H1 (cell line): ENCODE data around the gene SHOX. TPM values are rescaled to one million over a fixed set of nuclear protein-coding genes. Genes with fewer than 3 reads are reported as not detected.

Source experiments
- CTCF ChIA-PET: fragments of 300-600 bp; sonication (Branson Sonifier 250); formaldehyde crosslinking; loops from one replicate; lab custom pipeline; 2021; ENCODE audit not compliant: partially characterized antibody; lab: Charles Lee
- POLR2A ChIA-PET: fragments of 300-600 bp; sonication (Branson Sonifier 250); formaldehyde crosslinking; loops from one replicate; lab custom pipeline; 2021; ENCODE audit warnings: inconsistent platforms; ENCODE audit not compliant: partially characterized antibody; lab: Charles Lee
- DNase-seq, 2 experiments: peaks; one replicate each; pipeline versions ENCODE4 v3.0.0 to v3.0.0-alpha.2; 2010 to 2022; ENCODE audit warnings: low spot score in 2 of 2, low read depth in 1 of 2, mixed read lengths in 1 of 2
- FAIRE-seq: peaks from 2 replicates; lab custom pipeline; 2011; peaks lifted over from hg19 to GRCh38; lab: Jason Lieb, UNC
- H2AFZ ChIP-seq: 2 replicates; pipeline ENCODE4 v1.8.1; 2012; ENCODE audit warnings: low read length, inconsistent platforms
- H2AK5ac ChIP-seq: 2 replicates; pipeline ENCODE4 v1.6.1; 2013; ENCODE audit warnings: low read depth, low read length
- H2BK120ac ChIP-seq: replicated peaks from 2 replicates; pipeline ENCODE3; 2013; ENCODE audit warnings: low read depth, low read length, inconsistent platforms
- H2BK12ac ChIP-seq: 2 replicates; pipeline ENCODE4 v1.6.1; 2013; ENCODE audit warnings: low read depth, low read length
- H2BK15ac ChIP-seq: 2 replicates; pipeline ENCODE4 v1.6.1; 2013; ENCODE audit warnings: low read length
- H2BK20ac ChIP-seq: 2 replicates; pipeline ENCODE4 v1.6.1; 2013; ENCODE audit warnings: low read length
- H2BK5ac ChIP-seq: 2 replicates; pipeline ENCODE4 v1.6.1; 2013; ENCODE audit warnings: low read depth, low read length
- H3K14ac ChIP-seq: 2 replicates; pipeline ENCODE4 v1.6.1; 2013; ENCODE audit warnings: inconsistent platforms; ENCODE audit not compliant: insufficient read length
- H3K18ac ChIP-seq: 2 replicates; pipeline ENCODE4 v1.6.1; 2013; ENCODE audit warnings: low read length; ENCODE audit errors: extremely low read depth
- H3K23ac ChIP-seq: 2 replicates; pipeline ENCODE4 v1.6.1; 2013; ENCODE audit warnings: inconsistent platforms; ENCODE audit not compliant: insufficient read length
- H3K23me2 ChIP-seq: 2 replicates; pipeline ENCODE4 v1.6.1; 2013; ENCODE audit warnings: low read depth, low read length
- H3K27ac ChIP-seq: 2 replicates; pipeline ENCODE4 v1.6.1; 2011; ENCODE audit warnings: low read depth, low read length, inconsistent platforms
- H3K27me3 ChIP-seq, 4 experiments: replicated peaks in 1 of 4; 1 replicate in 1 of 4; 2 replicates in 3 of 4; pipeline versions ENCODE4 v1.6.1 to v1.8.1; 2011 to 2013; ENCODE audit warnings: low read length in 3 of 4, mild to moderate bottlenecking in 3 of 4, inconsistent platforms in 2 of 4, mixed read lengths in 2 of 4, moderate library complexity in 1 of 4; ENCODE audit not compliant: control insufficient read depth in 3 of 4, insufficient read depth in 3 of 4; ENCODE audit errors: extremely low read depth in 1 of 4
- H3K36me3 ChIP-seq, 4 experiments: 2 replicates each; pipeline versions ENCODE4 v1.6.1 to v1.8.1; 2011 to 2013; ENCODE audit warnings: mild to moderate bottlenecking in 4 of 4, low read length in 3 of 4, moderate library complexity in 2 of 4, control low read depth in 1 of 4, inconsistent platforms in 1 of 4; ENCODE audit not compliant: insufficient read depth in 4 of 4, control insufficient read depth in 2 of 4
- H3K4ac ChIP-seq: replicated peaks from 2 replicates; pipeline ENCODE3; 2013; ENCODE audit warnings: low read length, low read depth, mixed read lengths, inconsistent platforms; ENCODE audit not compliant: insufficient read length
- H3K4me1 ChIP-seq, 4 experiments: replicated peaks in 1 of 4; 1 replicate in 1 of 4; 2 replicates in 3 of 4; pipeline versions ENCODE4 v1.6.1 to v1.8.1; 2011 to 2013; ENCODE audit warnings: low read length in 3 of 4, inconsistent platforms in 2 of 4, mixed read lengths in 1 of 4; ENCODE audit not compliant: insufficient read depth in 4 of 4, control insufficient read depth in 3 of 4
- H3K4me2 ChIP-seq, 2 experiments: 2 replicates each; pipeline versions ENCODE4 v1.6.1 to v1.8.1; 2011 to 2013; ENCODE audit warnings: low read depth in 2 of 2, low read length in 2 of 2, control low read depth in 1 of 2, inconsistent platforms in 1 of 2, mild to moderate bottlenecking in 1 of 2; ENCODE audit not compliant: insufficient read depth in 1 of 2
- H3K4me3 ChIP-seq, 4 experiments: fragments of 200-600, 300-600 bp in 1 of 4; sonication (generic), shearing (Covaris generic), sonication (Bioruptor Twin) in 1 of 4; 2 replicates each; pipeline versions ENCODE4 v1.5.1 to v1.8.1; 2011 to 2016; ENCODE audit warnings: low read length in 4 of 4, low read depth in 3 of 4, control low read depth in 2 of 4, inconsistent platforms in 2 of 4, mild to moderate bottlenecking in 2 of 4, mixed read lengths in 1 of 4, moderate library complexity in 1 of 4; ENCODE audit not compliant: insufficient read depth in 2 of 4; ENCODE audit errors: extremely low read depth in 1 of 4
- H3K56ac ChIP-seq: replicated peaks from 2 replicates; pipeline ENCODE3; 2013; ENCODE audit warnings: low read depth, mild to moderate bottlenecking, mixed read lengths, low read length, inconsistent platforms; ENCODE audit not compliant: insufficient read length
- H3K79me1 ChIP-seq: 2 replicates; pipeline ENCODE4 v1.6.1; 2013; ENCODE audit warnings: low read depth, low read length, control low read depth
- H3K79me2 ChIP-seq, 2 experiments: 2 replicates each; pipeline versions ENCODE4 v1.6.1 to v1.8.1; 2012 to 2013; ENCODE audit warnings: low read length in 2 of 2, mild to moderate bottlenecking in 2 of 2, inconsistent platforms in 1 of 2; ENCODE audit not compliant: insufficient read depth in 2 of 2, control insufficient read depth in 1 of 2
- H3K9ac ChIP-seq, 4 experiments: replicated peaks in 1 of 4; 1 replicate in 1 of 4; 2 replicates in 3 of 4; pipeline versions ENCODE4 v1.6.1 to v1.8.1; 2011 to 2013; ENCODE audit warnings: low read depth in 3 of 4, low read length in 3 of 4, control low read depth in 2 of 4, mild to moderate bottlenecking in 2 of 4, moderate library complexity in 2 of 4, inconsistent platforms in 1 of 4; ENCODE audit errors: extremely low read depth in 1 of 4
- H3K9me3 ChIP-seq, 2 experiments: 2 replicates each; pipeline versions ENCODE4 v1.6.1 to v1.8.1; 2012 to 2013; ENCODE audit warnings: mild to moderate bottlenecking in 2 of 2, moderate library complexity in 2 of 2, control low read depth in 1 of 2, inconsistent platforms in 1 of 2, low read depth in 1 of 2, low read length in 1 of 2, mixed read lengths in 1 of 2; ENCODE audit not compliant: insufficient read depth in 2 of 2
- H4K20me1 ChIP-seq, 2 experiments: replicated peaks in 1 of 2; 2 replicates each; pipeline versions ENCODE3 to v1.8.1; 2011 to 2013; ENCODE audit warnings: inconsistent platforms in 2 of 2, low read length in 2 of 2, mild to moderate bottlenecking in 1 of 2; ENCODE audit not compliant: insufficient read depth in 2 of 2, control insufficient read depth in 1 of 2
- H4K5ac ChIP-seq: 2 replicates; pipeline ENCODE4 v1.6.1; 2013; ENCODE audit warnings: low read length, low read depth, mixed read lengths, inconsistent platforms; ENCODE audit not compliant: insufficient read length
- H4K8ac ChIP-seq: 2 replicates; pipeline ENCODE4 v1.8.0; 2013; ENCODE audit warnings: mild to moderate bottlenecking, moderate library complexity, low read length, inconsistent platforms; ENCODE audit not compliant: insufficient read depth; ENCODE audit errors: extremely low read depth
- H4K91ac ChIP-seq: replicated peaks from 2 replicates; pipeline ENCODE3; 2013; ENCODE audit warnings: low read length, mixed read lengths, inconsistent platforms; ENCODE audit not compliant: insufficient read length
- BRCA1 ChIP-seq: IDR thresholded peaks from 2 replicates; pipeline ENCODE4 v1.6.1; 2012; ENCODE audit warnings: low read depth, low read length, improper control_type of control experiment
- JUND ChIP-seq: IDR thresholded peaks from 2 replicates; pipeline ENCODE4 v1.6.1; 2011; ENCODE audit warnings: mild to moderate bottlenecking, improper control_type of control experiment, low read length
- WGBS, 2 experiments: shearing (Covaris generic) in 1 of 2; methylation state at CpG; one replicate each; pipeline versions ENCODE4 v1.1.6 to v1.1.7; 2013 to 2015; ENCODE audit warnings: low lambda C conversion rate in 2 of 2, mixed read lengths in 2 of 2, inconsistent platforms in 1 of 2, low coverage in 1 of 2, missing lambda C conversion rate in 1 of 2; ENCODE audit not compliant: insufficient replicate concordance in 2 of 2, insufficient coverage in 1 of 2, insufficient read length in 1 of 2; ENCODE audit errors: extremely low coverage in 1 of 2, missing lambda C conversion rate in 1 of 2; 5-methylcytosine and 5-hydroxymethylcytosine counted together
- polyA plus RNA-seq, 7 experiments: library from polyadenylated mRNA; depleted of rRNA in 3 of 7; stranded (reverse) in 5 of 7; unstranded in 2 of 7; fragments of >200 nt in 5 of 7; fragments of 200-250 nt in 2 of 7; gene quantifications; 1 replicate in 5 of 7; 2 replicates in 1 of 7; 4 replicates in 1 of 7; pipeline versions ENCODE4 v1.2.1 to v1.2.3, GENCODE V29; 2011 to 2013; ENCODE audit warnings: missing spikeins in 2 of 7, mixed read lengths in 2 of 7
- total RNA-seq: library from RNA; stranded (reverse); fragmentation: NEBNext Ultra II Directional; extraction: Animal tissue kit (Norgen Biotek cat#: 25700); gene quantifications from 2 replicates; pipeline ENCODE4 v1.2.1, GENCODE V29; 2021

The SHOX gene
- total and polyA plus RNA-seq, 2 of the 8 experiments (the other 6 are each of a cell fraction or from before 2014, with no cell fraction given), result 0.05 to 0.15 TPM

GRCh38 chrX:585115-585808, 45.3 kb upstream of the SHOX start:
- FAIRE-seq (no peak), DNase-seq (peak in 1 of 2 experiments; percentile 48)
- no peak overlapping the region for H2BK5ac ChIP-seq
- H4K5ac ChIP-seq, result no peak overlapping the region
- H3K23me2 ChIP-seq, result peaks cover 2% of the 10 kb centered on the region; the same call in 1 of the 2 replicates
- 0 out of 7 replicates have a peak, but pooled peaks cover 0 to 2% (median 0%) of the 10 kb centered on the region in 4 experiments for H3K27me3 ChIP-seq
- H2BK12ac ChIP-seq, result 0 out of 2 replicates have a peak overlapping the region, but pooled peaks have one; percentile 39
- H3K4me2 ChIP-seq, result peak overlapping the region; percentile 14 to 43; a peak in 2 of 4 replicates
- POLR2A ChIA-PET, result no interaction called here
- no peak overlapping the region for H3K27ac ChIP-seq
- TF ChIP-seq BRCA1 (no peak), JUND (0 out of 2 replicates have a peak, but pooled peaks have one; percentile 5)
- CTCF ChIA-PET, result no interaction called here
- H3K9me3 ChIP-seq, result no peaks in the 10 kb centered on the region
- H3K4me1 ChIP-seq, result peaks cover 0 to 5% (median 4%) of the 10 kb centered on the region in 4 experiments; a peak in 5 of 7 replicates
- H3K4me3 ChIP-seq, result no peak overlapping the region
- no peak overlapping the region for H3K14ac ChIP-seq
- H3K36me3 ChIP-seq, result no peaks in the 10 kb centered on the region
- no peak overlapping the region for H2BK20ac ChIP-seq
- no peak overlapping the region for H3K56ac ChIP-seq
- H3K4ac ChIP-seq, result no peak overlapping the region
- H4K20me1 ChIP-seq, result no peaks in the 10 kb centered on the region
- H3K9ac ChIP-seq, result no peak overlapping the region
- no peak overlapping the region for H2AK5ac ChIP-seq
- H3K79me1 ChIP-seq, result no peaks in the 10 kb centered on the region
- H3K79me2 ChIP-seq, result no peaks in the 10 kb centered on the region
- whole genome bisulfite sequencing, 2 experiments, result 59% methylated on average over 17 of the region's 21 CpGs; no CpG with 5 or more reads in 1 of the 2 experiments
- no peak overlapping the region; the same call in none of the 2 replicates for H3K18ac ChIP-seq
- H4K91ac ChIP-seq, result peak overlapping the region; percentile 6
- H3K23ac ChIP-seq, result no peak overlapping the region
- no peak overlapping the region for H2BK120ac ChIP-seq
- H4K8ac ChIP-seq, result no peak overlapping the region
- H2BK15ac ChIP-seq, result no peak overlapping the region
- H2AFZ ChIP-seq, result peak overlapping the region; percentile 73
